Measurements from ENCODE around the gene PSMA5. TPM values are rescaled to one million over a fixed set of nuclear protein-coding genes. Genes with fewer than 3 reads are reported as not detected.

The PSMA5 gene
- total and polyA plus RNA-seq, 2 donors (not counting 1 experiment from before 2014, with no cell fraction given) = 26.3 to 62.9 TPM

- WGBS (ENCODE audit: insufficient coverage) = 82% methylated on average over 2 of the region's 2 CpGs
- H3K36me3 ChIP-seq (replicated peaks in 1 of 2; ENCODE audit: control extremely low read depth in 1 of 2, control insufficient read depth in 1 of 2, extremely low read depth in 1 of 2, insufficient read depth in 2 of 2, low read length in 1 of 2) = peaks cover 0 to 20% of the 10 kb centered on the region in 2 experiments
- peaks cover 13 to 19% of the 10 kb centered on the region in 2 donors for H3K4me1 ChIP-seq (ENCODE audit: control insufficient read depth in 2 of 2, insufficient read depth in 2 of 2, low read length in 2 of 2)
- peaks cover 65% of the 10 kb centered on the region for H3K79me2 ChIP-seq (ENCODE audit: control insufficient read depth, insufficient read depth, low read length)
- H3K27me3 Mint-ChIP-seq = no peaks in the 10 kb centered on the region
- peaks cover 6% of the 10 kb centered on the region for H4K20me1 ChIP-seq (ENCODE audit: control insufficient read depth, insufficient read depth, low read length, poor library complexity, severe bottlenecking)
- H3K4me3 Mint-ChIP-seq = peak overlapping the region; percentile 19
- H3K27me3 ChIP-seq (replicated peaks in 1 of 4; ENCODE audit: control extremely low read depth in 1 of 4, control insufficient read depth in 3 of 4, insufficient read depth in 4 of 4, low read length in 3 of 4) = no peaks in the 10 kb centered on the region
- intact Hi-C loops (cut with micrococcal nuclease) = no loop called here
- no peak for TF ChIP-seq CTCF (IDR thresholded peaks at IDR 0.05)
- no peak for TF ChIP-seq EZH2 (IDR thresholded peaks at IDR 0.05; ENCODE audit: borderline replicate concordance, insufficient read depth, low read depth, low read length, poor library complexity, severe bottlenecking)
- H3K27ac ChIP-seq (ENCODE audit: low read length in 2 of 2) = peak overlapping the region in 1 of 2 donors; percentile 82
- no peaks in the 10 kb centered on the region for H3K9me3 Mint-ChIP-seq (ENCODE audit: insufficient read depth)
- CTCF ChIA-PET = no interaction called here
- DNase-seq (no peak), ATAC-seq (ENCODE audit: low read depth) (no peak)
- no peak overlapping the region for H3K4me3 ChIP-seq (ENCODE audit: control extremely low read depth in 1 of 5, extremely low read depth in 1 of 5, insufficient read depth in 1 of 5, low read depth in 2 of 5, low read length in 4 of 5)
- H3K27ac Mint-ChIP-seq = no peak overlapping the region
- H3K9me3 ChIP-seq (ENCODE audit: control extremely low read depth in 1 of 3, control insufficient read depth in 2 of 3, insufficient read depth in 1 of 3, low read length in 2 of 3) = no peaks in the 10 kb centered on the region
- no peak overlapping the region for H3K9ac ChIP-seq (ENCODE audit: low read length)
- H3K4me1 Mint-ChIP-seq = peaks cover 33% of the 10 kb centered on the region
- no peak overlapping the region for H2AFZ ChIP-seq (ENCODE audit: insufficient read depth, low read depth, low read length, poor library complexity, severe bottlenecking)
- POLR2A ChIA-PET = no interaction called here
- no peak overlapping the region for H3K4me2 ChIP-seq (replicated peaks; ENCODE audit: low read depth, low read length, poor library complexity, severe bottlenecking)
Observed at GRCh38 chr1:109423498-109423897, 2.8 kb downstream of the PSMA5 start.

DNA sequence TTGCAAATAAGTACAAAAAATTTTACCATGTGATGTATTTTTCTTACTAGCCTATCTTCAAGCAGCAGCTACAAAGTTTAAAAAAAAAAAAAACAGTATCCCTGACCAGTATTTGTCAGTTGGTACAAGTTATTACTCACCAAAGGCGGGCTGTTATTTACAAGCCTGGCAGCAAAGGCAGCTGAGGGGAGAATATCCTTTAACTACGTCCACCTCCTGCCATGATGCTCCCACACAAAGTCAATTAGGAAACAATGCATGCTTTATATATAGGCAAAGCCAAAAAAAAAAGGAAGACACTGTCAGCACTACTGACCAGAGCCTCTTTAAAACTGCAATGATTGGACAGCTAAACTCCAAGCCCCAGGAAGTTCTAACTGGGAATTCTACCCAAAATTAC is 13.7 kb downstream of the PSMA5 start:
- H3K4me2 ChIP-seq (replicated peaks; ENCODE audit: low read depth, low read length, poor library complexity, severe bottlenecking) = no peak overlapping the region
- H3K27me3 ChIP-seq (replicated peaks in 1 of 4; ENCODE audit: control extremely low read depth in 1 of 4, control insufficient read depth in 3 of 4, insufficient read depth in 4 of 4, low read length in 3 of 4) = no peaks in the 10 kb centered on the region
- H3K4me3 ChIP-seq (ENCODE audit: control extremely low read depth in 1 of 5, extremely low read depth in 1 of 5, insufficient read depth in 1 of 5, low read depth in 2 of 5, low read length in 4 of 5) = no peak overlapping the region
- no peaks in the 10 kb centered on the region for H3K4me1 ChIP-seq (ENCODE audit: control insufficient read depth in 2 of 2, insufficient read depth in 2 of 2, low read length in 2 of 2)
- no peak overlapping the region for H2AFZ ChIP-seq (ENCODE audit: insufficient read depth, low read depth, low read length, poor library complexity, severe bottlenecking)
- H3K9ac ChIP-seq (ENCODE audit: low read length) = no peak overlapping the region
- peaks cover 3 to 77% of the 10 kb centered on the region in 2 experiments for H3K36me3 ChIP-seq (replicated peaks in 1 of 2; ENCODE audit: control extremely low read depth in 1 of 2, control insufficient read depth in 1 of 2, extremely low read depth in 1 of 2, insufficient read depth in 2 of 2, low read length in 1 of 2)
- H3K79me2 ChIP-seq (ENCODE audit: control insufficient read depth, insufficient read depth, low read length) = peaks cover 36% of the 10 kb centered on the region
- ChIA-PET CTCF (interaction anchor here (1.1 to 1.4 kb wide), 4 partner anchors 12 to 150 kb away, joined by 3 read pairs; partner anchors contain the start of gene PSRC1), POLR2A (no interaction called here)
- H3K27ac Mint-ChIP-seq = no peak overlapping the region
- ATAC-seq (ENCODE audit: low read depth) = no peak
- H3K9me3 ChIP-seq (ENCODE audit: control extremely low read depth in 1 of 3, control insufficient read depth in 2 of 3, insufficient read depth in 1 of 3, low read length in 2 of 3) = no peaks in the 10 kb centered on the region
- DNase-seq = no peak
- intact Hi-C loops (cut with micrococcal nuclease) = no loop called here
- no peak overlapping the region for H3K4me3 Mint-ChIP-seq
- WGBS (ENCODE audit: insufficient coverage) = no CpG with 5 or more reads among the region's 2 CpGs
- no peaks in the 10 kb centered on the region for H3K9me3 Mint-ChIP-seq (ENCODE audit: insufficient read depth)
- H3K4me1 Mint-ChIP-seq = peaks cover 2% of the 10 kb centered on the region
- no peak for TF ChIP-seq CTCF (IDR thresholded peaks at IDR 0.05)
- TF ChIP-seq EZH2 (IDR thresholded peaks at IDR 0.05; ENCODE audit: borderline replicate concordance, insufficient read depth, low read depth, low read length, poor library complexity, severe bottlenecking) = no peak
- H3K27ac ChIP-seq (ENCODE audit: low read length in 2 of 2) = no peak overlapping the region
- H3K27me3 Mint-ChIP-seq = no peaks in the 10 kb centered on the region
- H4K20me1 ChIP-seq (ENCODE audit: control insufficient read depth, insufficient read depth, low read length, poor library complexity, severe bottlenecking) = peaks cover 48% of the 10 kb centered on the region

Measured in B cell (primary cell).